D721Med (cell line): Measurements from ENCODE around the gene NKX2-8.
"Not testable (repeated sequence)": the region's sequence is repeated elsewhere in the genome, so short reads cannot be mapped to it uniquely, and the experiment has no call there.

Experiments
- DNase-seq: peaks from one replicate; pipeline ENCODE4 v3.0.0; 2011; ENCODE audit warnings: low spot score; ENCODE audit not compliant: insufficient read length
- FAIRE-seq: peaks from 2 replicates; lab custom pipeline; 2011; peaks lifted over from hg19 to GRCh38; lab: Jason Lieb, UNC
- CTCF ChIP-seq: IDR thresholded peaks from 2 replicates; pipeline ENCODE4 v1.5.1; 2012; ENCODE audit warnings: mild to moderate bottlenecking, control low read depth; ENCODE audit not compliant: insufficient read depth; ENCODE audit errors: missing control alignments

Gene NKX2-8

GRCh38 chr14:36553656-36554260 lies 28.7 kb downstream of the NKX2-8 start:
- FAIRE-seq, result no peak
- peak; percentile 67 for TF ChIP-seq CTCF
- DNase-seq, result no peak

GRCh38 chr14:36550899-36551298 lies 31.5 kb downstream of the NKX2-8 start:
- FAIRE-seq, result no peak
- TF ChIP-seq CTCF, result no peak
- DNase-seq, result no peak

GRCh38 chr14:36544280-36544679 lies 38.1 kb downstream of the NKX2-8 start:
- DNase-seq, FAIRE-seq: not testable (repeated sequence)

- DNase-seq (no peak), FAIRE-seq (no peak)
- no peak for TF ChIP-seq CTCF
Measured at GRCh38 chr14:36538051-36538450, 44.4 kb downstream of the NKX2-8 start.
